ENCODE data around the gene ZNF835.

The ZNF835 gene

DNA sequence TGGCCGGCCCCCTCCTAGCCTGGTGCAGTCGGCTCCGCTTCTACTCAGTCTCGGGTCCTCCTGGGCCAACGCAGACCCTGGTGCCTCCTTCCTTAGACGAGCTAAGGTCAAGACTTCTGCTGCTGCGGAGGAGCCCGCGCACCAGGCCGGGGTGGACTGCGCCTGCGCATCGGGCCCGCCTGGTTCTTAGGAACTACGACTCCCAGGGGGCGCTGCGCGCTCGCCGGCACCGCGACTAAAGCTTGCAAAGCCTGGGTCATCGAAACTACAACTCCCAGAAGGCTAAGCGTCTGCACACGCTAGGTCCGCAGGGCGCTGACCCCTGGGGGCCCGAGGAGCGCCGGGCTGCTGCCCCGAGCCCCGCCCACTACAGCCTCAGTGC is at the start of gene ZNF835:
Gene ZNF835, minus strand, starts transcription at position 145 of the 382 bp plus-strand sequence. CDS start 6,559 bp downstream, outside the sequence.
- H3K4me3 ChIP-seq (ENCODE audit: insufficient read depth, low read length, poor library complexity, severe bottlenecking): no peak within 1 kb of the TSS
- no peaks in the 10 kb centered on the region for H4K20me1 ChIP-seq (ENCODE audit: low read depth, low read length)
- TF ChIP-seq EZH2phosphoT487 (conservative IDR thresholded peaks at IDR 0.05; ENCODE audit: low read length): no peak
- no peak for TF ChIP-seq CTCF (IDR thresholded peaks at IDR 0.05; ENCODE audit: insufficient read depth, low read length, poor library complexity, severe bottlenecking)
- H2AFZ ChIP-seq (ENCODE audit: low read depth, low read length, severe bottlenecking): no peak within 1 kb of the TSS
- H3F3A ChIP-seq (ENCODE audit: insufficient read depth): no peaks in the 10 kb centered on the region
- no peak within 1 kb of the TSS for H3K27ac ChIP-seq (ENCODE audit: low read depth, low read length)
- no peaks in the 10 kb centered on the region for H3K79me2 ChIP-seq (ENCODE audit: insufficient read depth, low read length)
- no peaks in the 10 kb centered on the region for H3K9me2 ChIP-seq (replicated peaks; ENCODE audit: insufficient read depth, low read length)
- H3K4me2 ChIP-seq (ENCODE audit: low read depth, low read length, poor library complexity, severe bottlenecking): no peak within 1 kb of the TSS
- H3K27me3 ChIP-seq (ENCODE audit: low read length): no peaks in the 10 kb centered on the region
- H3K9me3 ChIP-seq (ENCODE audit: insufficient read depth, low read length): no peaks in the 10 kb centered on the region
- H3K9ac ChIP-seq (ENCODE audit: low read length): no peak within 1 kb of the TSS
- no peaks in the 10 kb centered on the region for H3K36me3 ChIP-seq (ENCODE audit: low read length)

DNA sequence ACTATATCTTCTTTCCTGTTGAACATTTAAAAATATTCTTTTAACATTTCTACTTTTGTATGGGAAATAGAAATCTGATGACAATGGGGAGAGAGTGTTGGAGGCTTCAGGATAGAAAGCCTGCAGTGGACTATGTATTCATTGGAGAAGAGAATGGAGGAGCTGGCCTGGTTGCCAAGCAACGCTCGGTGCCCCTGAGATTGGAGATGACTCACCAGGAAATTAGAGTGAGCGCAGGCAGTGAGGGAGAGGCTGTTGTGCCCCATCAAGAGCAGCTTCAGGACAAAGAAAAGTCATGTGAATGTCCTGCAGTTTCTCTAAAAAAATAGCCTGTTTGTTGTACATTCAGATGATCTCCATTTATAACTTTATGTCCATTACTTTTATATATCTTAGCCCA is 48.7 kb upstream of the ZNF835 start:
- Histone ChIP-seq H2AFZ (ENCODE audit: low read depth, low read length, severe bottlenecking) (no peak overlapping the region), H3K9ac (ENCODE audit: low read length) (no peak overlapping the region), H3K79me2 (ENCODE audit: insufficient read depth, low read length) (no peaks in the 10 kb centered on the region), H3F3A (ENCODE audit: insufficient read depth) (no peaks in the 10 kb centered on the region), H3K27ac (ENCODE audit: low read depth, low read length) (no peak overlapping the region), H4K20me1 (ENCODE audit: low read depth, low read length) (no peaks in the 10 kb centered on the region), H3K9me3 (ENCODE audit: insufficient read depth, low read length) (no peaks in the 10 kb centered on the region), H3K9me2 (replicated peaks; ENCODE audit: insufficient read depth, low read length) (no peaks in the 10 kb centered on the region), H3K36me3 (ENCODE audit: low read length) (no peaks in the 10 kb centered on the region), H3K4me3 (ENCODE audit: insufficient read depth, low read length, poor library complexity, severe bottlenecking) (no peak overlapping the region), H3K4me2 (ENCODE audit: low read depth, low read length, poor library complexity, severe bottlenecking) (no peak overlapping the region), H3K27me3 (ENCODE audit: low read length) (no peaks in the 10 kb centered on the region)
- TF ChIP-seq EZH2phosphoT487 (conservative IDR thresholded peaks at IDR 0.05; ENCODE audit: low read length) (no peak), CTCF (IDR thresholded peaks at IDR 0.05; ENCODE audit: insufficient read depth, low read length, poor library complexity, severe bottlenecking) (no peak)

- Histone ChIP-seq H3K36me3 (ENCODE audit: low read length) (no peaks in the 10 kb centered on the region), H2AFZ (ENCODE audit: low read depth, low read length, severe bottlenecking) (no peak overlapping the region), H3F3A (ENCODE audit: insufficient read depth) (no peaks in the 10 kb centered on the region), H3K27me3 (ENCODE audit: low read length) (no peaks in the 10 kb centered on the region), H3K4me2 (ENCODE audit: low read depth, low read length, poor library complexity, severe bottlenecking) (no peak overlapping the region), H4K20me1 (ENCODE audit: low read depth, low read length) (no peaks in the 10 kb centered on the region), H3K27ac (ENCODE audit: low read depth, low read length) (no peak overlapping the region), H3K9me2 (replicated peaks; ENCODE audit: insufficient read depth, low read length) (no peaks in the 10 kb centered on the region), H3K9me3 (ENCODE audit: insufficient read depth, low read length) (no peaks in the 10 kb centered on the region), H3K4me3 (ENCODE audit: insufficient read depth, low read length, poor library complexity, severe bottlenecking) (no peak overlapping the region), H3K79me2 (ENCODE audit: insufficient read depth, low read length) (no peaks in the 10 kb centered on the region), H3K9ac (ENCODE audit: low read length) (no peak overlapping the region)
- TF ChIP-seq CTCF (IDR thresholded peaks at IDR 0.05; ENCODE audit: insufficient read depth, low read length, poor library complexity, severe bottlenecking) (no peak), EZH2phosphoT487 (conservative IDR thresholded peaks at IDR 0.05; ENCODE audit: low read length) (no peak)
Observed at GRCh38 chr19:56718231-56718630, 46.7 kb upstream of the ZNF835 start.

All from SU-DHL-6 (cell line).